Calu3 (cell line): ENCODE results near the gene ABCA8. TPM values are rescaled to one million over a fixed set of nuclear protein-coding genes. Genes with fewer than 3 reads are reported as not detected.
"Not testable (repeated sequence)": the region's sequence is repeated elsewhere in the genome, so short reads cannot be mapped to it uniquely, and the experiment has no call there.

Experiments used
- BruUV-seq: library from RNA; stranded (reverse); fragments of 400-500 nt; replicated peaks from 2 replicates; lab custom pipeline; 2021; lab: Mats Ljungman, UMichigan
- CTCF ChIA-PET: fragments of 300-600 bp; sonication (Branson Sonifier 250); formaldehyde crosslinking; loops from one replicate; lab custom pipeline; 2022; ENCODE audit warnings: antibody characterized with exemption; lab: Charles Lee
- DNase-seq: peaks from one replicate; pipeline ENCODE4 v3.0.0; 2022
- H3K27ac Mint-ChIP-seq: one replicate; pipeline ENCODE4 v1.8.0; 2022; ENCODE audit warnings: mixed read lengths; ENCODE audit not compliant: unreplicated experiment
- H3K27me3 Mint-ChIP-seq: one replicate; pipeline ENCODE4 v1.8.0; 2022; ENCODE audit warnings: mixed read lengths; ENCODE audit not compliant: unreplicated experiment
- H3K36me3 Mint-ChIP-seq: one replicate; pipeline ENCODE4 v1.8.0; 2022; ENCODE audit warnings: mild to moderate bottlenecking, moderate library complexity, mixed read lengths; ENCODE audit not compliant: insufficient read depth, unreplicated experiment
- H3K4me1 Mint-ChIP-seq: one replicate; pipeline ENCODE4 v1.8.0; 2022; ENCODE audit warnings: mild to moderate bottlenecking, low read depth, mixed read lengths; ENCODE audit not compliant: unreplicated experiment
- H3K4me3 Mint-ChIP-seq: one replicate; pipeline ENCODE4 v1.8.0; 2022; ENCODE audit warnings: mild to moderate bottlenecking, low read depth, moderate library complexity, mixed read lengths; ENCODE audit not compliant: unreplicated experiment
- H3K9me3 Mint-ChIP-seq: one replicate; pipeline ENCODE4 v1.8.0; 2022; ENCODE audit warnings: low read depth, mixed read lengths; ENCODE audit not compliant: unreplicated experiment
- CTCF ChIP-seq: fragments of 200-600 bp; IDR thresholded peaks from one replicate; pipeline ENCODE4 v1.8.0; 2022; ENCODE audit warnings: antibody characterized with exemption; ENCODE audit not compliant: unreplicated experiment
- intact Hi-C: fragments of 100-400 bp; cut with micrococcal nuclease; formaldehyde crosslinking; loops from one replicate; pipeline ENCODE4 v1.10.0; 2022; ENCODE audit not compliant: unreplicated experiment
- total RNA-seq: library from RNA; stranded (reverse); gene quantifications from 2 replicates; pipeline ENCODE4 v1.2.3, GENCODE V29; 2022

The ABCA8 gene
- total RNA-seq, 1 experiment from 2014 or later: not detected

- no peak overlapping the region for H3K27ac Mint-ChIP-seq
- no peaks in the 10 kb centered on the region for H3K27me3 Mint-ChIP-seq
- DNase-seq: no peak
- H3K4me1 Mint-ChIP-seq: no peaks in the 10 kb centered on the region
- no peak for TF ChIP-seq CTCF
- CTCF ChIA-PET: no interaction called here
- H3K9me3 Mint-ChIP-seq: no peaks in the 10 kb centered on the region
- intact Hi-C loops: no loop called here
- BruUV-seq: no TSS peak
- H3K4me3 Mint-ChIP-seq: no peak overlapping the region
- H3K36me3 Mint-ChIP-seq: no peaks in the 10 kb centered on the region
Observed at GRCh38 chr17:68944435-68945035, 10.7 kb downstream of the ABCA8 start.

GRCh38 chr17:68943812-68944182, 11.4 kb downstream of the ABCA8 start:
- BruUV-seq, H3K27me3 Mint-ChIP-seq, H3K4me3 Mint-ChIP-seq, H3K36me3 Mint-ChIP-seq, H3K4me1 Mint-ChIP-seq, intact Hi-C loops, H3K27ac Mint-ChIP-seq, DNase-seq, CTCF ChIA-PET, H3K9me3 Mint-ChIP-seq: not testable (repeated sequence)

GRCh38 chr17:68943123-68943811, 11.9 kb downstream of the ABCA8 start:
- no peaks in the 10 kb centered on the region for H3K9me3 Mint-ChIP-seq
- CTCF ChIA-PET: no interaction called here
- intact Hi-C loops: no loop called here

GRCh38 chr17:68942389-68942788, 12.8 kb downstream of the ABCA8 start:
- H3K27ac Mint-ChIP-seq: no peak overlapping the region
- intact Hi-C loops: no loop called here
- no peak for DNase-seq
- BruUV-seq: no TSS peak
- no peaks in the 10 kb centered on the region for H3K9me3 Mint-ChIP-seq
- no peak for TF ChIP-seq CTCF
- H3K36me3 Mint-ChIP-seq: no peaks in the 10 kb centered on the region
- H3K27me3 Mint-ChIP-seq: no peaks in the 10 kb centered on the region
- no peak overlapping the region for H3K4me3 Mint-ChIP-seq
- CTCF ChIA-PET: no interaction called here
- H3K4me1 Mint-ChIP-seq: no peaks in the 10 kb centered on the region

More at GRCh38 chr17:68943123-68943811, 11.9 kb downstream of the ABCA8 start:
- Mint-ChIP-seq H3K27ac (no peak overlapping the region), H3K4me3 (no peak overlapping the region), H3K36me3 (no peaks in the 10 kb centered on the region), H3K27me3 (no peaks in the 10 kb centered on the region), H3K4me1 (no peaks in the 10 kb centered on the region)
- TF ChIP-seq CTCF: no peak
- no TSS peak for BruUV-seq
- no peak for DNase-seq

GRCh38 chr17:68941761-68942160, 13.4 kb downstream of the ABCA8 start:
- no TSS peak for BruUV-seq
- Mint-ChIP-seq H3K27ac (no peak overlapping the region), H3K4me1 (no peaks in the 10 kb centered on the region), H3K9me3 (no peaks in the 10 kb centered on the region), H3K4me3 (no peak overlapping the region), H3K36me3 (no peaks in the 10 kb centered on the region), H3K27me3 (no peaks in the 10 kb centered on the region)
- TF ChIP-seq CTCF: no peak
- DNase-seq: no peak
- intact Hi-C loops: no loop called here
- CTCF ChIA-PET: no interaction called here
